ENCODE measurements around the gene DYSF.

DNA sequence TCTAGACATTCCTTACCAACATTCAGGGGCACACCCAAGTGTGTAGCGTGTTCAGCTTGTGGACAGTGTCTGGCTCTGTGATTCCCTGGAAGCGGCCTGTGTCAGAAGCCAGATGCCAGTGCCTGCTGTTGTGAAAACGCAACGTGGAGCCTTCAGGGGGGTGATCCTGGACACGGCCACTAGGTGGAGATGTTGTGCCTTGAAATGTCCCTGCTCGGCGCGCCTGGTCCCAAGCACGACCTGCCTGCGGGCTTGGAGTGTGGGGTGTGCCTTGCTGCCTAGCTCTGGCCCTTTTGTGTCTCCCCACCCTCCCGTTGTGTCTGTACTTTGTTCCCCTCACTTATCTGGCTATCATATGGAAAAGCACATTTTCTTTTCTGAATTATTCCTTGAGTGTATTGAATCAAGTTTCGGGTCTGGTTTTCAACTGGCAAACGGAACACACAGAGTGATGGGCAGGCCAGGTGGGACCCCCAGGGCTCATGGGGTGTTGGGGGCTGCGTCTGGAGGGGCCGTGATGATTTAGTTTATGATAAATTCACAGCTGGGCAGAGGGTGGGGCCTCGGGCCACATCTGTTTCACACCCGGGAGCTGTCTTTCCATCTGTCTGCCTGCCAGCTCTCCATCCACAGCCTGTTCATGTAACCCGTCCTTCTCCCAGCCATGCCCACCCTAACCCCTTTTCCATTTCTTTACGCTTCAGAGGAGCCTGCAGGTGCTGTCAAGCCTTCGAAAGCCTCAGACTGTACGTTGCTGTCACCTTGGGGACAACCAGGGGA lies 95.5 kb downstream of the DYSF start:
- TF ChIP-seq, protein P1, sequence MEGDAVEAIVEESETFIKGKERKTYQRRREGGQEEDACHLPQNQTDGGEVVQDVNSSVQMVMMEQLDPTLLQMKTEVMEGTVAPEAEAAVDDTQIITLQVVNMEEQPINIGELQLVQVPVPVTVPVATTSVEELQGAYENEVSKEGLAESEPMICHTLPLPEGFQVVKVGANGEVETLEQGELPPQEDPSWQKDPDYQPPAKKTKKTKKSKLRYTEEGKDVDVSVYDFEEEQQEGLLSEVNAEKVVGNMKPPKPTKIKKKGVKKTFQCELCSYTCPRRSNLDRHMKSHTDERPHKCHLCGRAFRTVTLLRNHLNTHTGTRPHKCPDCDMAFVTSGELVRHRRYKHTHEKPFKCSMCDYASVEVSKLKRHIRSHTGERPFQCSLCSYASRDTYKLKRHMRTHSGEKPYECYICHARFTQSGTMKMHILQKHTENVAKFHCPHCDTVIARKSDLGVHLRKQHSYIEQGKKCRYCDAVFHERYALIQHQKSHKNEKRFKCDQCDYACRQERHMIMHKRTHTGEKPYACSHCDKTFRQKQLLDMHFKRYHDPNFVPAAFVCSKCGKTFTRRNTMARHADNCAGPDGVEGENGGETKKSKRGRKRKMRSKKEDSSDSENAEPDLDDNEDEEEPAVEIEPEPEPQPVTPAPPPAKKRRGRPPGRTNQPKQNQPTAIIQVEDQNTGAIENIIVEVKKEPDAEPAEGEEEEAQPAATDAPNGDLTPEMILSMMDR (conservative IDR thresholded peaks at IDR 0.05; ENCODE audit: low read depth, low read length), result peak; percentile 71
- no peak for TF ChIP-seq EZH2 (IDR thresholded peaks at IDR 0.05; ENCODE audit: borderline replicate concordance, low read depth, low read length, poor library complexity, severe bottlenecking)
